ENCODE measurements around the gene RAPSN. TPM values are rescaled to one million over a fixed set of nuclear protein-coding genes. Genes with fewer than 3 reads are reported as not detected.
"Not testable (repeated sequence)": the region's sequence is repeated elsewhere in the genome, so short reads cannot be mapped to it uniquely, and the experiment has no call there.

The RAPSN gene
- total RNA-seq, 2 donors from 2014 or later: not detected

DNA sequence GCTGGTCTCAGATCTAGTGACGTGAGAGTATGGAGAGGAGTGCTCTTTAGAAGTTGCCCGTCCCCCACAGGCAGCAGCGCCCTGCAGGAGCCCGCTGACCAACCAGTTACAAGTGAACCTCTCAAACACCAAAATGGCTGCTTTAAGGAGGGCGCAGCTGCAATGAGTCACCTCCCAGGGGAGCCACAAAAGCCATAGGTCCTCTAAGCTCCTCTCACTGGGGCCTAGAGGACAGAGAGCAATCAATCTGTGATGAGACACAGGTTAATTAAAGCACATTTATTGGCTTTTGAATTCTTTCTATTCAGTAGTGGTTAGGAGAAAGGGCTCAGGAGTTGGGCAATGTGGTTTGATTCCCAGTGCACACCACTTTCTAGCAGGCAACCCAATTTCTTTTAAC, 15.5 kb upstream of the RAPSN start:
- no peaks in the 10 kb centered on the region for H3K36me3 ChIP-seq
- peaks cover 0 to 32% of the 10 kb centered on the region in 2 donors for H3K4me1 ChIP-seq
- TF ChIP-seq, protein P1, sequence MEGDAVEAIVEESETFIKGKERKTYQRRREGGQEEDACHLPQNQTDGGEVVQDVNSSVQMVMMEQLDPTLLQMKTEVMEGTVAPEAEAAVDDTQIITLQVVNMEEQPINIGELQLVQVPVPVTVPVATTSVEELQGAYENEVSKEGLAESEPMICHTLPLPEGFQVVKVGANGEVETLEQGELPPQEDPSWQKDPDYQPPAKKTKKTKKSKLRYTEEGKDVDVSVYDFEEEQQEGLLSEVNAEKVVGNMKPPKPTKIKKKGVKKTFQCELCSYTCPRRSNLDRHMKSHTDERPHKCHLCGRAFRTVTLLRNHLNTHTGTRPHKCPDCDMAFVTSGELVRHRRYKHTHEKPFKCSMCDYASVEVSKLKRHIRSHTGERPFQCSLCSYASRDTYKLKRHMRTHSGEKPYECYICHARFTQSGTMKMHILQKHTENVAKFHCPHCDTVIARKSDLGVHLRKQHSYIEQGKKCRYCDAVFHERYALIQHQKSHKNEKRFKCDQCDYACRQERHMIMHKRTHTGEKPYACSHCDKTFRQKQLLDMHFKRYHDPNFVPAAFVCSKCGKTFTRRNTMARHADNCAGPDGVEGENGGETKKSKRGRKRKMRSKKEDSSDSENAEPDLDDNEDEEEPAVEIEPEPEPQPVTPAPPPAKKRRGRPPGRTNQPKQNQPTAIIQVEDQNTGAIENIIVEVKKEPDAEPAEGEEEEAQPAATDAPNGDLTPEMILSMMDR (IDR thresholded peaks at IDR 0.05): no peak
- no peak for DNase-seq (ENCODE audit: low spot score)
- H3K27me3 ChIP-seq: no peaks in the 10 kb centered on the region
- H3K4me3 ChIP-seq: no peak overlapping the region
- H3K9me3 ChIP-seq: no peaks in the 10 kb centered on the region
- no peak overlapping the region for H3K27ac ChIP-seq

DNA sequence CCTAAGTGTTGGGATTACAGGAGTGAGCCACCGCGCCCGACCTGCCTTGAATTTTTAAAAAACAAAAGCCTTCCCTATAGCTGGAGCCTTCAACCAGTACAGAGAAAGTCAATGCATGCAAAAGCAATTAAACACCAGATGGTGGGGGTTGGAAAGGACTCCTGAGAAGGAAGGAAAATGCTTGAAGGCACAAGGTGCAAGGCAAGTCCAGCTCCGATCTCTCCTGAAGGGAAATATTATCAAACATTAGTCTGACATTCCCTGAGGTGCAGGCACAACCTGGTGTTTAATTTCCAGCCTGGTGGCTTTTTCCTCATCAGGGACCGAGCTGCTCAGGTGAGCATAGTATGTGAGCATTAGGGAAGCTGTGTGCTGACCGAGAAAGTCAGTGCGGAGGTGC, 12.9 kb upstream of the RAPSN start:
- no peak overlapping the region for H3K27ac ChIP-seq
- DNase-seq (ENCODE audit: low spot score): no peak
- TF ChIP-seq, protein P1 (IDR thresholded peaks at IDR 0.05): no peak
- peaks cover 0 to 13% of the 10 kb centered on the region in 2 donors for H3K4me1 ChIP-seq
- no peaks in the 10 kb centered on the region for H3K27me3 ChIP-seq
- H3K36me3 ChIP-seq: no peaks in the 10 kb centered on the region
- no peak overlapping the region for H3K4me3 ChIP-seq
- H3K9me3 ChIP-seq: no peaks in the 10 kb centered on the region

DNA sequence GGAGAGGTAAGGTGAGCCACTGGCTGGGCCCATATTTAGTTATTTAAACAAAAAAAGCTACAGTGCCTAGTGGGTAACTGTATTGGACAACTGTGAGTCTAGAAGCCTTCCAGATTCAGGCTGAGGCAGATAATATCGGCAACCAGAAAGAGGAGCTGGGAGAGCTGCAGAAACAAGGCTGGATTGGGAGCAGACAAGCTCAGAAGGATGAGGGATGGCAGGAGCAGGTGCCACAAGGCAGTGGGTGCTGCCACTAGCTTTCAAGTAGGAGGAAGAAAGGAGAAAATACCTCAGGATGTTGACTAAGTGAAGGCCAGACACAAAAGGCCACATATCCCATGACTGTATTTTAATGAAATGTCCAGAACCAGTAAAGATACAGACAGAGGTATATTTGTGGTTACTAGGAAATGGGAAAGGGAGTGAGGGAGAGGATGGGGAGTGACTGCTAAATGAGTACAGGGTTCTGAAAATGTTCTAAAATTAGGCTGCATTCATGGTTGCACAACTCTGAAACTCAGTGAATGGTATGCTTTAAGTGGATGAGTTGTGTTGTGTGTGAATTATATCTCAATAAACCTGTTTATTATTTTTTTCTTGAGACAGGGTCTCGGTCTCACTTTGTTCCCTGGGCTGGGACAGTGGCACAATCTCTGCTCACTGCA, 11.8 kb upstream of the RAPSN start:
- Histone ChIP-seq H3K27ac (no peak overlapping the region), H3K36me3 (no peaks in the 10 kb centered on the region), H3K4me3 (no peak overlapping the region), H3K9me3 (no peaks in the 10 kb centered on the region), H3K27me3 (no peaks in the 10 kb centered on the region), H3K4me1 (peaks cover 0 to 5% of the 10 kb centered on the region in 2 donors)
- TF ChIP-seq, protein P1 (IDR thresholded peaks at IDR 0.05): no peak
- DNase-seq (ENCODE audit: low spot score): no peak

DNA sequence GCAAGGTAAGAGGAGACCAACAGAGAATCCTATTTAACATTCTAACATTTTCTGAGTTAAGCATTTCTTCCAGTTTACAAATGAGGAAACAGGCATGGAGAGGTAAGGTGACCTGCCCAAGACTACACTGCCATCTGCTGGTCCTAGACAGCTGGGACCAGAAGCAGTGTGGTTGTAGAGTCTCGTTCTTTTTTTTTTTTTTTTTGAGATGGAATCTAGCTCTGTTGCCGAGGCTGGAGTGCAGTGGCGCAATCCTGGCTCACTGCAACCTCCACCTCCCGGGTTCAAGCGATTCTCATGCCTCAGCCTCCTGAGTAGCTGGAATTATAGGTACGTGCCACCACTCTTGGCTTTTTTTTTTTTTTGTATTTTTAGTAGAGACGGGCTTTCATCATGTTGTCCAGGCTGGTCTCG, 5.3 kb upstream of the RAPSN start:
- not testable (repeated sequence) for H3K4me1 ChIP-seq, H3K9me3 ChIP-seq, H3K36me3 ChIP-seq, H3K27ac ChIP-seq, H3K27me3 ChIP-seq, H3K4me3 ChIP-seq
- TF ChIP-seq, protein P1 (IDR thresholded peaks at IDR 0.05): peak; percentile 69 to 74
- DNase-seq (ENCODE audit: low spot score): peak; percentile 65

DNA sequence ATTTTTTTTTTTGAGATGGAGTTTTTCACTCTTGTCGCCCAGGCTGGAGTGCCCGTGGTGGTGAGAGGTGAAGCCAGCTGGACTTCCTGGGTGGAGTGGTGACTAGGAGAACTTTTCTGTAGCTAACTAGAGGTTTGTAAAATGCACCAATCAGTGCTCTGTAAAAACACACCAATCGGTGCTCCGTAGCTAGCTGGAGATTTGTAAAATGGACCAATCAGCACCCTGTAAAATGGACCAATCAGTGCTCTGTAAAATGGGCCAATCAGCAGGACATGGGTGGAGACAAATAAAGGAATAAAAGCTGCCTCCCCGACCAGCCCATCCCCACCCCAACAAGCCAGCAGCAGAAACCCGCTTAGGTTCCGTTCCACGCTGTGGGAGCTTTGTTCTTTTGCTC, 4.4 kb upstream of the RAPSN start:
- H3K4me3 ChIP-seq: no peak overlapping the region
- H3K27me3 ChIP-seq: no peaks in the 10 kb centered on the region
- no peaks in the 10 kb centered on the region for H3K4me1 ChIP-seq
- TF ChIP-seq, protein P1 (IDR thresholded peaks at IDR 0.05): no peak
- no peak overlapping the region for H3K27ac ChIP-seq
- H3K36me3 ChIP-seq: no peaks in the 10 kb centered on the region
- DNase-seq (ENCODE audit: low spot score): no peak
- H3K9me3 ChIP-seq: no peaks in the 10 kb centered on the region

DNA sequence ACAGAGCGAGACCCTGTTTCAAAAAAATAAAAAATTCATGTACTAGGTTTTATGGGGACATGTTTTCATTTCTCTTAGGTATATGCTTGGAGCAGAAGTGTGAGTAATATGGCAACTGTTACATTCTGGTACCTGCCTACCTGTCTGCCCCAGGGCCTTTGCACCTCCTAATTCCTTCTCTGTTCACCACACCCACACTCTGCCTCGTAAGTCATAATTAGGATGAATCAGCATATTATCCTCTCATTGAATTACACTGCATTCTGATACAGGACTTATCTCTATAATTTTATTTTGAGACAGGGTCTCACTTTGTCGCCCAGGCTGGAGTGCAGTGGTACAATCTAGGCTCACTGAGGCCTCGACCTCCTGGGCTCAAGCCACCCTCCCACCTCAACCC, 3.1 kb upstream of the RAPSN start:
- DNase-seq (ENCODE audit: low spot score): no peak
- H3K27ac ChIP-seq: no peak overlapping the region
- TF ChIP-seq, protein P1 (IDR thresholded peaks at IDR 0.05): no peak
- no peaks in the 10 kb centered on the region for H3K27me3 ChIP-seq
- H3K36me3 ChIP-seq: no peaks in the 10 kb centered on the region
- no peaks in the 10 kb centered on the region for H3K4me1 ChIP-seq
- H3K9me3 ChIP-seq: no peaks in the 10 kb centered on the region
- H3K4me3 ChIP-seq: no peak overlapping the region

Data from right atrium auricular region (tissue), 2 donors.